Measurements from ENCODE around the gene LRRC14B. TPM values are rescaled to one million over a fixed set of nuclear protein-coding genes. Genes with fewer than 3 reads are reported as not detected.

Gene LRRC14B
- total RNA-seq, 4 donors from 2014 or later = not detected

DNA sequence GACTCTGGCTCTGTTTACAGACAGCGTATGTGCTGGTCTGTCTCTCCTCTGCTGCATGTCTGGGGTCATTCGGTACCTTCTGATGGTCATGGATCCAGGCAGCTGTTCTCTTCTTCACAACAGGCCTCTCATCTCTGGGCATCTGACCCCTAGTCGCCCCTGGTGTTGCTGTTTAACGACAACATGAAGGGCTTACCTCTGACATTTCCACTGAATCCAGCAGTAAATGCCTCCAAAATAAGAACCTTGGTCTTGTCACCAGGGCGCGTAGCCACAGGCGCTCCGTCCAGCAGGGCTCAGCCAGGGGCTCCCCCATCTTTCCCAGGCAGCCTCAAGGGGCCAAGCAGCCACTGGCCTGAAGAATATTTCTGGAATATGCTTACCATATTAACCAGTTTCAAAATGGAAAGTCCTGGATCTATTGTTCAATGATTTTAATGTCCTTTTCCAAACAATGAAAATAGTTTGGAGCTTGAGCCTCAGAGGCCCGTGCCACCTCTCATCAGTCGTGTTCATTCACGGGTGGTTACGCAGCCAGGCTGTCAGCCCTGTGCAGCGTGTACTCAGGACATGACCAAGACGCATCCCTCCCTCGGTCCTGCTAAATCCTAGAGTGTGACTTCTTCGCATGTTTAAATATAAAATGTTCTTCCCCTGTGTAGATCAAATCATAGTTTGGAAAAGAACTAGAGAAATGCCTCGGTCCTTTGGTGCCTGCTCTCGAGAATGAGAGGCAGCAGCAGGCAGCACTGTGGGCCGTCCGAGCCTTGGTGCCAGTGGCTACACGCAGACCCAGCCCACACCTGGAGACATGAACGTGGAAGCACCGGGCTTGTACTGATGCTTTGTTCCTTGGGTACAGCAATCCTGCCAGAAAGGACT is 30.1 kb upstream of the LRRC14B start:
- no peak for TF ChIP-seq CTCF (IDR thresholded peaks at IDR 0.05)
- TF ChIP-seq POLR2A (IDR thresholded peaks at IDR 0.05) = no peak
- Histone ChIP-seq H3K36me3 (no peaks in the 10 kb centered on the region), H3K9me3 (no peaks in the 10 kb centered on the region), H3K27me3 (no peaks in the 10 kb centered on the region), H3K4me1 (no peaks in the 10 kb centered on the region), H3K4me3 (no peak overlapping the region), H3K27ac (no peak overlapping the region)
- DNase-seq = peak in 2 of 3 donors; percentile 22 to 25

DNA sequence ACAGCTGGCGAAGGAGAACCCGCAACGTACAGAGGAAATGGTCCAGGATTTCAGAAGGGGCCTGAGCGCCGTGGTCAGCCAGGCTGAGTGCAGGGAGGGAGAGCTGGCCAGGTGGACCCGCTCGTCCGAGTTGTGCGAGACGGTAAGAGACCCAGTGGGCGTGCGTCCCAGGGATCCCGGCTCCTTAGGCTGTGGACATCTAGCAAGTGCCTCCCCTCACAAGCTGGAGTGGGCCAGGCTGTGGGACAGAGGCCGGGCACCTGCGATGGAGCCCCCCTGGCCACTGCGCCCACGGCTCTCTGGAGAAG is 29.5 kb upstream of the LRRC14B start:
- H3K4me1 ChIP-seq = no peaks in the 10 kb centered on the region
- no peak overlapping the region for H3K4me3 ChIP-seq
- H3K36me3 ChIP-seq = no peaks in the 10 kb centered on the region
- DNase-seq = peak in 2 of 3 donors; percentile 27 to 42
- no peaks in the 10 kb centered on the region for H3K27me3 ChIP-seq
- no peak overlapping the region for H3K27ac ChIP-seq
- no peaks in the 10 kb centered on the region for H3K9me3 ChIP-seq
- no peak for TF ChIP-seq POLR2A (IDR thresholded peaks at IDR 0.05)
- TF ChIP-seq CTCF (IDR thresholded peaks at IDR 0.05) = no peak

- no peak overlapping the region for H3K27ac ChIP-seq
- no peaks in the 10 kb centered on the region for H3K9me3 ChIP-seq
- no peaks in the 10 kb centered on the region for H3K27me3 ChIP-seq
- H3K4me3 ChIP-seq = no peak overlapping the region
- TF ChIP-seq POLR2A (IDR thresholded peaks at IDR 0.05) (no peak), CTCF (IDR thresholded peaks at IDR 0.05) (no peak)
- peak in 1 of 3 donors; percentile 22 for DNase-seq
- H3K4me1 ChIP-seq = no peaks in the 10 kb centered on the region
- H3K36me3 ChIP-seq = no peaks in the 10 kb centered on the region
Measured at GRCh38 chr5:162190-162564, 29.1 kb upstream of the LRRC14B start.

DNA sequence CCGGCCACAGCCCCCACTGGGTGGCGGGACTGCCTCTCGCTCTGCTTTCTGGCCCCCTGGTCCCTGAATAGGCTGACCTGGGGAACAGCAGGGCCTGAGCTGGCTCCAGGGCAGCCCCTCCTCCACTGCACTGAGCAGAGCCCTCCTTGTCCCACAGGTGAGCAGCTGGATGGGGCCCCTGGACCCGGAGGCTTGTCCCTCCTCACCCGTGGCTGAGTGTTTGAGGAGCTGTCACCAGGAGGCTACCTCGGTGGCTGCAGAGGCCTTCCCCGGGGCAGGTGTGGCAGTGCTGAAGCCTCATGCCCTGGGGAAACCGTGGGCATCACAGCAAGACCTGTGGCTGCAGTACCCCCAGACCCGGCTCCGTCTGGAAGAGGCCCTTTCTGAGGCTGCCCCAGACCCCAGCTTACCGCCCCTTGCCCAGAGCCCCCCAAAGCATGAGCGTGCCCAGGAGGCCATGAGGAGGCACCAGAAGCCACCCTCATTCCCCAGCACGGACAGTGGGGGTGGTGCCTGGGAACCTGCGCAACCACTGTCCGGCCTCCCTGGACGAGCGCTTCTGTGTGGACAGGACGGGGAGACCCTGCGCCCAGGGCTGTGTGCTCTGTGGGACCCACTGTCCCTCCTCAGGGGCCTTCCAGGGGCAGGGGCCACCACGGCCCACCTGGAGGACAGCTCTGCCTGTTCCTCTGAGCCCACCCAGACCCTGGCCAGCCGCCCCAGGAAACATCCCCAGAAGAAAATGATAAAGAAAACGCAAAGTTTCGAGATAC is 28.5 kb upstream of the LRRC14B start:
- Histone ChIP-seq H3K27me3 (no peaks in the 10 kb centered on the region), H3K4me1 (no peaks in the 10 kb centered on the region), H3K9me3 (no peaks in the 10 kb centered on the region), H3K4me3 (no peak overlapping the region), H3K27ac (no peak overlapping the region), H3K36me3 (no peaks in the 10 kb centered on the region)
- no peak for TF ChIP-seq CTCF (IDR thresholded peaks at IDR 0.05)
- no peak for TF ChIP-seq POLR2A (IDR thresholded peaks at IDR 0.05)
- DNase-seq = peak in 2 of 3 donors; percentile 32

- peak in 2 of 3 donors; percentile 16 to 37 for DNase-seq
- H3K4me3 ChIP-seq = no peak overlapping the region
- no peaks in the 10 kb centered on the region for H3K4me1 ChIP-seq
- no peaks in the 10 kb centered on the region for H3K27me3 ChIP-seq
- H3K36me3 ChIP-seq = no peaks in the 10 kb centered on the region
- TF ChIP-seq CTCF (IDR thresholded peaks at IDR 0.05) (no peak), POLR2A (IDR thresholded peaks at IDR 0.05) (no peak)
- H3K9me3 ChIP-seq = no peaks in the 10 kb centered on the region
- no peak overlapping the region for H3K27ac ChIP-seq
Measured at GRCh38 chr5:163338-163620, 28.0 kb upstream of the LRRC14B start.

All from Peyer's patch (tissue), 4 donors.